IMR-90 (cell line): ENCODE results near the gene MS4A15. TPM values are rescaled to one million over a fixed set of nuclear protein-coding genes. Genes with fewer than 3 reads are reported as not detected.

Experiments used
- ATAC-seq: fragments of 200-7000 bp; cut with Tn5 transposase; 2 replicates; pipeline ENCODE4 v1.9.1; 2020; ENCODE audit warnings: low read depth, mild to moderate bottlenecking, moderate library complexity
- BruUV-seq: library from RNA; stranded (reverse); fragments of 400-500 nt; replicated peaks from 2 replicates; lab custom pipeline; 2021; lab: Mats Ljungman, UMichigan
- CTCF ChIA-PET: fragments of 300-600 bp; formaldehyde crosslinking; extraction: SDS; loops from one replicate; lab custom pipeline; 2021; ENCODE audit warnings: antibody characterized with exemption; lab: Yijun Ruan, JAX
- POLR2A ChIA-PET: fragments of 300-600 bp; sonication (Branson Sonifier 250); formaldehyde crosslinking; loops from one replicate; lab custom pipeline; 2022; ENCODE audit warnings: antibody characterized with exemption; ENCODE audit not compliant: unreplicated experiment; lab: Charles Lee
- DNase-seq: peaks from one replicate; pipeline ENCODE4 v3.0.0; 2013
- H2AFZ ChIP-seq: replicated peaks from 2 replicates; pipeline ENCODE3; 2013; ENCODE audit warnings: low read length, mild to moderate bottlenecking; ENCODE audit not compliant: poor library complexity
- H2AK5ac ChIP-seq: 2 replicates; pipeline ENCODE4 v1.6.1; 2013; ENCODE audit warnings: low read depth, low read length, inconsistent platforms
- H2AK9ac ChIP-seq: replicated peaks from 2 replicates; pipeline ENCODE3; 2013; ENCODE audit warnings: mild to moderate bottlenecking, low read depth, low read length, moderate library complexity; ENCODE audit not compliant: poor library complexity
- H2BK120ac ChIP-seq: 2 replicates; pipeline ENCODE4 v1.6.1; 2013; ENCODE audit warnings: low read depth, low read length, inconsistent platforms
- H2BK15ac ChIP-seq: 3 replicates; pipeline ENCODE4 v1.6.1; 2013; ENCODE audit warnings: low read depth, low read length, inconsistent platforms
- H2BK20ac ChIP-seq: 2 replicates; pipeline ENCODE4 v1.6.1; 2013; ENCODE audit warnings: low read depth, mild to moderate bottlenecking, inconsistent platforms, low read length, moderate library complexity
- H2BK5ac ChIP-seq: 2 replicates; pipeline ENCODE4 v1.6.1; 2013; ENCODE audit warnings: mild to moderate bottlenecking, low read depth, low read length, inconsistent platforms; ENCODE audit not compliant: poor library complexity, severe bottlenecking
- H3K14ac ChIP-seq: replicated peaks from 2 replicates; pipeline ENCODE4 v1.6.1; 2013; ENCODE audit warnings: low read depth, low read length, inconsistent platforms
- H3K18ac ChIP-seq: 2 replicates; pipeline ENCODE4 v1.6.1; 2013; ENCODE audit warnings: low read depth, low read length, control low read depth
- H3K23ac ChIP-seq: 2 replicates; pipeline ENCODE4 v1.6.1; 2013; ENCODE audit warnings: low read depth, low read length, inconsistent platforms
- H3K27ac ChIP-seq: 2 replicates; pipeline ENCODE4 v1.5.1; 2013; ENCODE audit warnings: mild to moderate bottlenecking, control low read depth, low read length; ENCODE audit not compliant: insufficient read depth
- H3K27me3 ChIP-seq: 2 replicates; pipeline ENCODE4 v1.6.1; 2013; ENCODE audit warnings: low read length; ENCODE audit not compliant: control insufficient read depth, insufficient read depth
- H3K36me3 ChIP-seq: 2 replicates; pipeline ENCODE4 v1.6.1; 2013; ENCODE audit warnings: low read length, mixed read lengths; ENCODE audit not compliant: control insufficient read depth, insufficient read depth
- H3K4ac ChIP-seq: 2 replicates; pipeline ENCODE4 v1.6.1; 2013; ENCODE audit warnings: low read depth, low read length, inconsistent platforms
- H3K4me1 ChIP-seq: 2 replicates; pipeline ENCODE4 v1.6.1; 2013; ENCODE audit warnings: low read length, mixed read lengths; ENCODE audit not compliant: control insufficient read depth, insufficient read depth
- H3K4me2 ChIP-seq: 2 replicates; pipeline ENCODE4 v1.6.1; 2013; ENCODE audit warnings: low read depth, mild to moderate bottlenecking, control low read depth, low read length, moderate library complexity
- H3K4me3 ChIP-seq: 2 replicates; pipeline ENCODE4 v1.5.1; 2013; ENCODE audit warnings: low read depth, mild to moderate bottlenecking, control low read depth, low read length, moderate library complexity; ENCODE audit not compliant: insufficient read depth
- H3K56ac ChIP-seq: 2 replicates; pipeline ENCODE4 v1.6.1; 2013; ENCODE audit warnings: low read length, inconsistent platforms; ENCODE audit not compliant: insufficient read depth; ENCODE audit errors: extremely low read depth
- H3K79me1 ChIP-seq, 2 experiments: 2 replicates each; pipeline ENCODE4 v1.6.1; 2013; ENCODE audit warnings: low read length in 2 of 2, inconsistent platforms in 1 of 2, low read depth in 1 of 2
- H3K9ac ChIP-seq: 2 replicates; pipeline ENCODE4 v1.6.1; 2013; ENCODE audit warnings: low read depth, low read length, control low read depth
- H3K9me1 ChIP-seq: 2 replicates; pipeline ENCODE4 v1.6.1; 2013; ENCODE audit warnings: low read length, inconsistent platforms; ENCODE audit not compliant: insufficient read depth
- H3K9me3 ChIP-seq: 2 replicates; pipeline ENCODE4 v1.6.1; 2013; ENCODE audit warnings: low read length; ENCODE audit not compliant: control insufficient read depth, insufficient read depth
- H4K20me1 ChIP-seq: 2 replicates; pipeline ENCODE4 v1.6.1; 2013; ENCODE audit warnings: low read length, inconsistent platforms; ENCODE audit not compliant: insufficient read depth
- H4K5ac ChIP-seq: 2 replicates; pipeline ENCODE4 v1.6.1; 2013; ENCODE audit warnings: mild to moderate bottlenecking, low read depth, low read length, control low read depth
- H4K8ac ChIP-seq, 2 experiments: 2 replicates each; pipeline ENCODE4 v1.6.1; 2013; ENCODE audit warnings: low read depth in 2 of 2, low read length in 2 of 2, control low read depth in 1 of 2, inconsistent platforms in 1 of 2
- H4K91ac ChIP-seq: 2 replicates; pipeline ENCODE4 v1.6.1; 2013; ENCODE audit warnings: low read depth, low read length, inconsistent platforms; ENCODE audit not compliant: insufficient read depth
- BHLHE40 ChIP-seq: fragments of 150-350 bp; IDR thresholded peaks from 2 replicates; pipeline ENCODE4 v1.6.1; 2016; ENCODE audit warnings: mild to moderate bottlenecking, low read depth, low read length
- CEBPB ChIP-seq: IDR thresholded peaks from 2 replicates; pipeline ENCODE4 v1.6.1; 2012; ENCODE audit warnings: low read depth, low read length, improper control_type of control experiment
- CHD1 ChIP-seq: IDR thresholded peaks from 2 replicates; pipeline ENCODE4 v1.6.1; 2012; ENCODE audit warnings: low read depth, low read length, improper control_type of control experiment
- ELK1 ChIP-seq: fragments of 150-350 bp; IDR thresholded peaks from 2 replicates; pipeline ENCODE4 v1.6.1; 2016; ENCODE audit warnings: low read depth, mild to moderate bottlenecking, low read length, moderate library complexity, borderline replicate concordance
- FOS ChIP-seq: fragments of 150-350 bp; IDR thresholded peaks from 2 replicates; pipeline ENCODE4 v1.6.1; 2016; ENCODE audit warnings: low read depth, low read length
- MAFK ChIP-seq: IDR thresholded peaks from 2 replicates; pipeline ENCODE4 v1.6.1; 2012; ENCODE audit warnings: low read depth, low read length, improper control_type of control experiment
- MAZ ChIP-seq: IDR thresholded peaks from 2 replicates; pipeline ENCODE4 v1.6.1; 2012; ENCODE audit warnings: low read depth, mild to moderate bottlenecking, low read length, improper control_type of control experiment, moderate library complexity, borderline replicate concordance
- MXI1 ChIP-seq: IDR thresholded peaks from 2 replicates; pipeline ENCODE4 v1.6.1; 2012; ENCODE audit warnings: low read depth, mild to moderate bottlenecking, low read length, moderate library complexity, borderline replicate concordance
- NFE2L2 ChIP-seq: fragments of 150-350 bp; IDR thresholded peaks from 2 replicates; pipeline ENCODE4 v1.6.1; 2016; ENCODE audit warnings: low read depth, mild to moderate bottlenecking, low read length
- POLR2A ChIP-seq: IDR thresholded peaks from 2 replicates; pipeline ENCODE4 v1.6.1; 2012; ENCODE audit warnings: mild to moderate bottlenecking, low read depth, low read length
- RAD21 ChIP-seq: IDR thresholded peaks from 2 replicates; pipeline ENCODE4 v1.6.1; 2012; ENCODE audit warnings: low read length, improper control_type of control experiment
- RCOR1 ChIP-seq: IDR thresholded peaks from 2 replicates; pipeline ENCODE4 v1.6.1; 2012; ENCODE audit warnings: mild to moderate bottlenecking, low read length, improper control_type of control experiment; ENCODE audit not compliant: insufficient replicate concordance
- RFX5 ChIP-seq: IDR thresholded peaks from 2 replicates; pipeline ENCODE4 v1.8.0; 2012; ENCODE audit warnings: low read depth, mild to moderate bottlenecking, low read length, moderate library complexity
- SMC3 ChIP-seq: fragments of 150-350 bp; IDR thresholded peaks from 2 replicates; pipeline ENCODE4 v1.6.1; 2016; ENCODE audit warnings: low read depth, mild to moderate bottlenecking, antibody characterized with exemption, low read length, moderate library complexity
- USF2 ChIP-seq: fragments of 150-350 bp; IDR thresholded peaks from 2 replicates; pipeline ENCODE4 v1.6.1; 2017; ENCODE audit warnings: mild to moderate bottlenecking, antibody characterized with exemption, low read length, low read depth
- WGBS, 2 experiments: methylation state at CpG; one replicate each; pipeline versions ENCODE4 v1.1.5 to v1.1.7; 2013; ENCODE audit warnings: missing lambda C conversion rate in 2 of 2; ENCODE audit not compliant: insufficient read length in 1 of 2; ENCODE audit errors: extremely low coverage in 2 of 2; 5-methylcytosine and 5-hydroxymethylcytosine counted together
- dilution Hi-C: fragments of 300-500 bp; cut with HindIII; formaldehyde crosslinking; loops from one replicate; pipeline ENCODE4 v1.14.3; 2018; ENCODE audit warnings: low sequenced_read_pairs; ENCODE audit not compliant: unreplicated experiment
- in situ Hi-C: fragments of 300-500 bp; cut with MboI; formaldehyde crosslinking; loops from 3 replicates; pipeline ENCODE4 v1.14.3; 2019; ENCODE audit warnings: low sequenced_read_pairs, inconsistent platforms, mixed read lengths
- intact Hi-C: fragments of 100-400 bp; cut with micrococcal nuclease; formaldehyde crosslinking; loops from 2 replicates; pipeline ENCODE4 v1.10.0; 2022
- polyA plus RNA-seq, 3 experiments: library from polyadenylated mRNA; depleted of rRNA; stranded (reverse); fragments of >200 nt; gene quantifications; 2 replicates each; pipeline ENCODE4 v1.2.3, GENCODE V29; 2012; ENCODE audit warnings: low replicate concordance in 1 of 3
- total RNA-seq: library from RNA; depleted of rRNA; stranded (reverse); fragments of >200 nt; gene quantifications from 2 replicates; pipeline ENCODE4 v1.2.3, GENCODE V29; 2012
- TF ChIP-seq, protein P1 (sequence below): conservative IDR thresholded peaks from 2 replicates; pipeline ENCODE4 v1.5.1; 2012; ENCODE audit warnings: mild to moderate bottlenecking, low read depth, low read length, improper control_type of control experiment

The MS4A15 gene
- total and polyA plus RNA-seq, 2 of the 4 experiments (the other 2 are of a cell fraction): not detected

DNA sequence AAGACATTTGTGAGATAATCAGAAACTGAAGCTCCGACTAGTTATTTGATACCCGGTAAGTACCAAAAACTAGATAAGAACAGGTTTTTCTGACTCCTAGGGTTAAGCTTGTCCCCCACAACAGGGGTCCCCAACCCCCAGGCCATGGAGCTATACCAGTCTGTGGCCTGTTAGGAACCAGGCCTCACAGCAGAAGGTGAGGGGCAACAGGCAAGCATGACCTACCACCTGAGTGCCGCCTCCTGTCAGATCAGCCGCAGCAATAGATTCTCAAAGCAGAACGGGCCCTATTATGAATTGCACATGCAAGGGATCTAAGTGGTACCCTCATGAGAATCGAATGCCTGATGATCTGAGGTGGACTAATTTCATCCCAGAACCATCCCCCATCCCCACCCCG is 27.2 kb downstream of the MS4A15 start:
- no peak for ATAC-seq
- H3K9me1 ChIP-seq: peaks cover 7% of the 10 kb centered on the region; the same call in 1 of the 2 replicates
- no peak overlapping the region for H3K4me2 ChIP-seq
- in situ Hi-C loops: no loop called here
- no peaks in the 10 kb centered on the region for H4K20me1 ChIP-seq
- intact Hi-C loops: no loop called here
- dilution Hi-C loops: no loop called here
- H3K36me3 ChIP-seq: no peaks in the 10 kb centered on the region
- H4K5ac ChIP-seq: no peak overlapping the region
- no peak overlapping the region for H4K91ac ChIP-seq
- H2AK5ac ChIP-seq: no peak overlapping the region
- TF ChIP-seq RAD21: no peak
- TF ChIP-seq SMC3: no peak
- no peak for TF ChIP-seq ELK1
- no peak for TF ChIP-seq CEBPB
- TF ChIP-seq RCOR1: no peak
- no peak for TF ChIP-seq POLR2A
- TF ChIP-seq BHLHE40: no peak
- TF ChIP-seq RFX5: no peak
- TF ChIP-seq NFE2L2: no peak
- no peak for TF ChIP-seq FOS
- TF ChIP-seq, protein P1, sequence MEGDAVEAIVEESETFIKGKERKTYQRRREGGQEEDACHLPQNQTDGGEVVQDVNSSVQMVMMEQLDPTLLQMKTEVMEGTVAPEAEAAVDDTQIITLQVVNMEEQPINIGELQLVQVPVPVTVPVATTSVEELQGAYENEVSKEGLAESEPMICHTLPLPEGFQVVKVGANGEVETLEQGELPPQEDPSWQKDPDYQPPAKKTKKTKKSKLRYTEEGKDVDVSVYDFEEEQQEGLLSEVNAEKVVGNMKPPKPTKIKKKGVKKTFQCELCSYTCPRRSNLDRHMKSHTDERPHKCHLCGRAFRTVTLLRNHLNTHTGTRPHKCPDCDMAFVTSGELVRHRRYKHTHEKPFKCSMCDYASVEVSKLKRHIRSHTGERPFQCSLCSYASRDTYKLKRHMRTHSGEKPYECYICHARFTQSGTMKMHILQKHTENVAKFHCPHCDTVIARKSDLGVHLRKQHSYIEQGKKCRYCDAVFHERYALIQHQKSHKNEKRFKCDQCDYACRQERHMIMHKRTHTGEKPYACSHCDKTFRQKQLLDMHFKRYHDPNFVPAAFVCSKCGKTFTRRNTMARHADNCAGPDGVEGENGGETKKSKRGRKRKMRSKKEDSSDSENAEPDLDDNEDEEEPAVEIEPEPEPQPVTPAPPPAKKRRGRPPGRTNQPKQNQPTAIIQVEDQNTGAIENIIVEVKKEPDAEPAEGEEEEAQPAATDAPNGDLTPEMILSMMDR: no peak
- no peak for TF ChIP-seq CHD1
- no peak for TF ChIP-seq USF2
- no peak for TF ChIP-seq MAFK
- TF ChIP-seq MXI1: no peak
- no peak for TF ChIP-seq MAZ
- H2AK9ac ChIP-seq: no peak overlapping the region
- H3K27ac ChIP-seq: no peak overlapping the region
- BruUV-seq: no TSS peak
- POLR2A ChIA-PET: no interaction called here
- peaks cover 5% of the 10 kb centered on the region for H3K4me1 ChIP-seq
- H3K4ac ChIP-seq: no peak overlapping the region
- 100% methylated on average over 1 of the region's 7 CpGs; no CpG with 5 or more reads in 1 of the 2 experiments for WGBS, 2 experiments
- no peak overlapping the region for H2AFZ ChIP-seq
- H3K9ac ChIP-seq: no peak overlapping the region
- no peak overlapping the region for H2BK15ac ChIP-seq
- H3K79me1 ChIP-seq: no peaks in the 10 kb centered on the region
- DNase-seq: no peak
- H2BK20ac ChIP-seq: no peak overlapping the region
- CTCF ChIA-PET: interaction anchor here (1.1 kb wide), 1 partner anchor 8 kb away, joined by 5 read pairs; no protein-coding TSS in a partner anchor
- H3K4me3 ChIP-seq: no peak overlapping the region
- no peak overlapping the region for H2BK5ac ChIP-seq
- no peak overlapping the region for H3K23ac ChIP-seq
- H3K27me3 ChIP-seq: peaks cover 31% of the 10 kb centered on the region
- no peaks in the 10 kb centered on the region for H3K9me3 ChIP-seq
- H2BK120ac ChIP-seq: no peak overlapping the region
- H3K14ac ChIP-seq: no peak overlapping the region
- H3K56ac ChIP-seq: no peak overlapping the region
- H3K18ac ChIP-seq: no peak overlapping the region
- no peak overlapping the region for H4K8ac ChIP-seq
